ENCODE results near the gene ORC3. TPM values are rescaled to one million over a fixed set of nuclear protein-coding genes. Genes with fewer than 3 reads are reported as not detected.

The ORC3 gene
- total RNA-seq, 1 experiment from 2014 or later, result 46.5 TPM

GRCh38 chr6:87551799-87552198, 38.1 kb upstream of the ORC3 start:
- no TSS peak for BruUV-seq (replicated peaks)
- intact Hi-C loops (cut with micrococcal nuclease; ENCODE audit: unreplicated experiment), result no loop called here
- peak overlapping the region; percentile 49 for H3K27ac ChIP-seq (ENCODE audit: low read depth, low read length, poor library complexity, severe bottlenecking)
- ChIA-PET CTCF (no interaction called here), POLR2A (ENCODE audit: low non-redundant PET) (no interaction called here)
- no peak for TF ChIP-seq EZH2 (IDR thresholded peaks at IDR 0.05; ENCODE audit: borderline replicate concordance, low read depth, low read length, poor library complexity, severe bottlenecking)
- TF ChIP-seq, protein P1, sequence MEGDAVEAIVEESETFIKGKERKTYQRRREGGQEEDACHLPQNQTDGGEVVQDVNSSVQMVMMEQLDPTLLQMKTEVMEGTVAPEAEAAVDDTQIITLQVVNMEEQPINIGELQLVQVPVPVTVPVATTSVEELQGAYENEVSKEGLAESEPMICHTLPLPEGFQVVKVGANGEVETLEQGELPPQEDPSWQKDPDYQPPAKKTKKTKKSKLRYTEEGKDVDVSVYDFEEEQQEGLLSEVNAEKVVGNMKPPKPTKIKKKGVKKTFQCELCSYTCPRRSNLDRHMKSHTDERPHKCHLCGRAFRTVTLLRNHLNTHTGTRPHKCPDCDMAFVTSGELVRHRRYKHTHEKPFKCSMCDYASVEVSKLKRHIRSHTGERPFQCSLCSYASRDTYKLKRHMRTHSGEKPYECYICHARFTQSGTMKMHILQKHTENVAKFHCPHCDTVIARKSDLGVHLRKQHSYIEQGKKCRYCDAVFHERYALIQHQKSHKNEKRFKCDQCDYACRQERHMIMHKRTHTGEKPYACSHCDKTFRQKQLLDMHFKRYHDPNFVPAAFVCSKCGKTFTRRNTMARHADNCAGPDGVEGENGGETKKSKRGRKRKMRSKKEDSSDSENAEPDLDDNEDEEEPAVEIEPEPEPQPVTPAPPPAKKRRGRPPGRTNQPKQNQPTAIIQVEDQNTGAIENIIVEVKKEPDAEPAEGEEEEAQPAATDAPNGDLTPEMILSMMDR (conservative IDR thresholded peaks at IDR 0.05; ENCODE audit: low read depth, low read length), result no peak
- H3K27me3 ChIP-seq (replicated peaks; ENCODE audit: insufficient read depth, low read depth, low read length, poor library complexity), result no peaks in the 10 kb centered on the region
- H3K9me3 ChIP-seq (ENCODE audit: low read depth, low read length, poor library complexity, severe bottlenecking), result no peaks in the 10 kb centered on the region
- H3K4me1 ChIP-seq (ENCODE audit: insufficient read depth, low read length, poor library complexity, severe bottlenecking), result peaks cover 10% of the 10 kb centered on the region
- peaks cover 29% of the 10 kb centered on the region for H3K36me3 ChIP-seq (ENCODE audit: insufficient read depth, low read length, poor library complexity, severe bottlenecking)
- no peak overlapping the region for H3K4me3 ChIP-seq (ENCODE audit: low read depth, low read length, poor library complexity, severe bottlenecking)
- peak; percentile 53 for DNase-seq (ENCODE audit: low spot score)

DNA sequence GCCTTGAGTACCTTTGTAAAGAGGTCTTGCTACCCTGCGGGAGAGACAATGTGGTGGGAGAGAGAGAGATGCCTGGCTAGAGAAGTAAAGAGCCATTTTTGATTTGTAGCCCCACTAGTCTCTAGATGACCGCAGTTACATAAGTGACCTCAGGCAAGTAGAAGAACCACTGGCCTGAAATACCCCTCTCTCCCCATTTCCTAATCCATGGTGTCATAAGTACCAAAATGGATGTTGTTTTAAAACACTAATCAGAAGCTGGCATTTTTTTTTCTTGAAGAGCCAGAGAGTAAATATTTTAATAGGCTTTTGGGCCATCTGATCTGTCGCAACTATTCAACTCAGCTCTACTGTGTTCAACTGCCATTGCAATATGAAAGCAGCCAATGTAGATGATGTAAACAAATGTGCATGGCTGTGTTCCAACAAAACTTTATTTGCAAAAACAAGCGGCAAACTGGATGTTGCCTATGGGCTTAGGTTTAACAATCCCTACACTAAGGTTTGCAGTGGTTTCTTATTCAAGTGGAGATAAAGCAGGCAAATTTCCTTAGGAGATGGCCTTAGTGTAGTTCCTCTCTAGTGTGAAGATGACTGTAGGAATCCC, 36.7 kb upstream of the ORC3 start:
- no peak for TF ChIP-seq EZH2 (IDR thresholded peaks at IDR 0.05; ENCODE audit: borderline replicate concordance, low read depth, low read length, poor library complexity, severe bottlenecking)
- TF ChIP-seq, protein P1 (conservative IDR thresholded peaks at IDR 0.05; ENCODE audit: low read depth, low read length), result no peak
- no peaks in the 10 kb centered on the region for H3K27me3 ChIP-seq (replicated peaks; ENCODE audit: insufficient read depth, low read depth, low read length, poor library complexity)
- H3K9me3 ChIP-seq (ENCODE audit: low read depth, low read length, poor library complexity, severe bottlenecking), result no peaks in the 10 kb centered on the region
- H3K27ac ChIP-seq (ENCODE audit: low read depth, low read length, poor library complexity, severe bottlenecking), result no peak overlapping the region
- no peak overlapping the region for H3K4me3 ChIP-seq (ENCODE audit: low read depth, low read length, poor library complexity, severe bottlenecking)
- POLR2A ChIA-PET (ENCODE audit: low non-redundant PET), result no interaction called here
- DNase-seq (ENCODE audit: low spot score), result no peak
- CTCF ChIA-PET, result no interaction called here
- H3K4me1 ChIP-seq (ENCODE audit: insufficient read depth, low read length, poor library complexity, severe bottlenecking), result peaks cover 10% of the 10 kb centered on the region
- peaks cover 29% of the 10 kb centered on the region for H3K36me3 ChIP-seq (ENCODE audit: insufficient read depth, low read length, poor library complexity, severe bottlenecking)
- intact Hi-C loops (cut with micrococcal nuclease; ENCODE audit: unreplicated experiment), result no loop called here
- BruUV-seq (replicated peaks), result no TSS peak

DNA sequence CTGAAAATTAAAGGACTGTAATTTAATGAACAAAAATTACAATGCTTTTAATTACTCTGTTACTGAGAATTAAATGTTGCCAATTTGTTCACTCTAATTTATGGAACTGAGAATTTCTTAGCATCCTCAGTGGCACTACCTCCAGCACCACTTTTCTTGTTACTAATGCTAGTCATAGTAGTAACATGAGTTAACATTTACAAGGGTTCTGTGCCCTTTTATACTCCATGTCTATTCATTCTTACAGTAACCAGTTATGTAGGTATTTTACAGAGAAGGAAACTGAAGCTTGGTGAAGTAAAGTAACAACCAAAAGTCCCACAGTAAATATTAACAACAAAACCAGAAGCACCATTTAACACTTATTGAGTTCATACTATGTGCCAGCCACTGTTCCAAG, 34.4 kb upstream of the ORC3 start:
- Histone ChIP-seq H3K27ac (ENCODE audit: low read depth, low read length, poor library complexity, severe bottlenecking) (no peak overlapping the region), H3K36me3 (ENCODE audit: insufficient read depth, low read length, poor library complexity, severe bottlenecking) (peaks cover 18% of the 10 kb centered on the region), H3K27me3 (replicated peaks; ENCODE audit: insufficient read depth, low read depth, low read length, poor library complexity) (no peaks in the 10 kb centered on the region), H3K9me3 (ENCODE audit: low read depth, low read length, poor library complexity, severe bottlenecking) (no peaks in the 10 kb centered on the region), H3K4me1 (ENCODE audit: insufficient read depth, low read length, poor library complexity, severe bottlenecking) (peaks cover 10% of the 10 kb centered on the region), H3K4me3 (ENCODE audit: low read depth, low read length, poor library complexity, severe bottlenecking) (no peak overlapping the region)
- intact Hi-C loops (cut with micrococcal nuclease; ENCODE audit: unreplicated experiment), result no loop called here
- DNase-seq (ENCODE audit: low spot score), result no peak
- BruUV-seq (replicated peaks), result no TSS peak
- ChIA-PET CTCF (no interaction called here), POLR2A (ENCODE audit: low non-redundant PET) (no interaction called here)
- TF ChIP-seq, protein P1 (conservative IDR thresholded peaks at IDR 0.05; ENCODE audit: low read depth, low read length), result no peak
- no peak for TF ChIP-seq EZH2 (IDR thresholded peaks at IDR 0.05; ENCODE audit: borderline replicate concordance, low read depth, low read length, poor library complexity, severe bottlenecking)
